HG02571 (cell line): ENCODE results near the gene YWHAB.
"Not testable (repeated sequence)": the region's sequence is repeated elsewhere in the genome, so short reads cannot be mapped to it uniquely, and the experiment has no call there.

Experiments
- ATAC-seq: cut with Tn5 transposase; IDR thresholded peaks from one replicate; pipeline ENCODE4 v1.9.1; 2021; ENCODE audit warnings: mild to moderate bottlenecking, moderate library complexity; ENCODE audit not compliant: unreplicated experiment

The YWHAB gene

DNA sequence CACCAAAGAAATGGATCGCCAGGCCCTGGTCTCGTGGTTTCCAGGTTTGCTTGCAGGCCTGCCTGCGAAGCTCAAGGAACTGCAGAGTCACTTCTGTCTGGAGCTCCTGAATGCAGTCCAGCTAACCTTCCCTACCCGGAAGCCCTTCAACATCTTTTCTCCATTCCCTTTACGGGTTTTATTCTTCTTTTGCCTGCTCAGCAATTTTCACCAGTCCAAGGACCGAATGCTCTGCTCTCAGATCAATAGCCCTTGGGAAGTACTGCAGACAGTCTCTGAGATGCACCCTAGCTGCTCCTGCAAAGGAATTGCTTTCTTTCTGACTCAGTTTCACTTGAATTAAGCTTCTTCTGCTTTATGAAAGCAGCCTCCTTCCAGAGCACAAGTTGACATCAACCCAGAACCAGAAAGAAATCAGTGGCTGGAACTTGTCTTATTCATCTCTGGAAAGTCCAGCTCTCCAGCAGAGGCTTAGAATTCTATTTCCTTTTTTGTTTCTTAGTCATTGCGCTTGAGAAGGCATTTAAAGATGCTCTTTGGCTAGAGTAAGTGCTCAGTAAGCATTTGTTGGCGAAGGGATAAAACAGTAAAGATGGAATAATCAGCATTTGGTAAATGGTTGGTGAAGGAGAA, 18.7 kb upstream of the YWHAB start:
- ATAC-seq: no peak

- ATAC-seq: no peak
Observed at GRCh38 chr20:44869471-44869870, 16.0 kb upstream of the YWHAB start.

GRCh38 chr20:44882360-44882759, 3.1 kb upstream of the YWHAB start:
- ATAC-seq: not testable (repeated sequence)

- no peak for ATAC-seq
Observed at GRCh38 chr20:44883214-44883902, 2.1 kb upstream of the YWHAB start.

- no peak for ATAC-seq
Observed at GRCh38 chr20:44884907-44885391, 556 bp upstream of the YWHAB start.

- no peak for ATAC-seq
Observed at GRCh38 chr20:44886266-44886651, 754 bp downstream of the YWHAB start.

- no peak for ATAC-seq
Observed at GRCh38 chr20:44886828-44887227, 1.3 kb downstream of the YWHAB start.

DNA sequence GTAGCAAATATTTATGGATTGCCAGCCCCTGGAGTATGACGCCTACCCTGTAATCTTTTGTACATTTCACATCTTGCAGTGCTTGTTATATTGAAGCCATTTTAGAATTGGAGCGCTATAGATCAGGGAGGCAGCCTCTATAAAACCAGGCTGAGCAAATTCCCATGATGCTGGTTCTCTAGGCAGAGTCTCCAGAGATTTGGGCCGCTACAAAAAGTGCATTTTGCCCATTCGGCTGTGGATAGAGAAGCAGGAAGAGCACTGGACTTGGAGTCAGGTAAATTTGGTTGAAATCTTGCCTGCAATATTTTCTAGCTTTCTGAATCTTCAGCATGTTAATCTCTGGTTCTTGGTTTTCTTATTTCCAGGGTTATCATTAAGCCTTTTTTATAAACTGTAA, 2.0 kb downstream of the YWHAB start:
- no peak for ATAC-seq

DNA sequence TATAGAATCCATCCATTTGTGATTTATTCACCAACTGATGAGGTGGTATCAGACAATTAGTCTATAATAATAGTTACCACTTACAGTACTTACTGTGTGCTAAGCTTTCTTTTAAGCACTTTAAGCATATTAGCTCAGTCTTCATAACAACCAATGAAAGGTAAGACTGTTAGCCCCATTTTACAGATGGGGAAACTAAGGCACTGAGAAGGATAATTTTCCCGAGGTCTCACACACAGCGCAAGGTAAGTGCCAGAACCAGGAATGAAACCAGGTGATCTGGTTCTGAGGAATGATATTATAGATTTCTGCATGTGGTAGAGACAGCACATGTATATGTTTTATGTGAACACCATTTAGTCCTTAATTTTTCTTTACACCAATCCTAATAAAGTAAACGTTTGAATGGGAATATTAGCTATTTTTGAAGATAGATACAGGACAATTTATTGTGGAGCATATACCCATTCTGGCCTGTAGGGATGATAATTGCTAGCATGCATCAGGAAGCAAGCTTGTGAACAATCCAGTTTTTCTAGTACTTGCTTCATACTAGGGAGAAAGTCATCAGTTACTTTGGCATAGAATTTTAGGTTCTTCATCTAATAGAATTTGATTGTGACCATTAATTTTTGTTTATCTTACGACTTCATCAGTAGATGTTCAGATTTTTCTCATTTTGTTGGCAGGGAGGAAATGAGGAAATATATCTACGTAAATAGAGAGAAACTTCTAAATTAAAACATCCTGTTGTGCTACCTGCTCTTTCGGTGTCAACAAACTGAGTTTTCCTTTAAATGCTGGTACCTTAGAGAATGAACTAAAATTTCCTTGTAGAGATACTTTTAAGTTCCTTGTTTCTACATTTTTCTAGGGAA, 3.0 kb downstream of the YWHAB start:
- ATAC-seq: no peak

GRCh38 chr20:44891826-44892225, 6.3 kb downstream of the YWHAB start:
- ATAC-seq: no peak

- no peak for ATAC-seq
Observed at GRCh38 chr20:44894959-44895358, 9.5 kb downstream of the YWHAB start.

GRCh38 chr20:44896583-44896982, 11.1 kb downstream of the YWHAB start:
- no peak for ATAC-seq

GRCh38 chr20:44897133-44897532, 11.6 kb downstream of the YWHAB start:
- ATAC-seq: no peak

GRCh38 chr20:44900231-44900854, 14.8 kb downstream of the YWHAB start:
- ATAC-seq: no peak

GRCh38 chr20:44901974-44902373, 16.5 kb downstream of the YWHAB start:
- ATAC-seq: no peak

DNA sequence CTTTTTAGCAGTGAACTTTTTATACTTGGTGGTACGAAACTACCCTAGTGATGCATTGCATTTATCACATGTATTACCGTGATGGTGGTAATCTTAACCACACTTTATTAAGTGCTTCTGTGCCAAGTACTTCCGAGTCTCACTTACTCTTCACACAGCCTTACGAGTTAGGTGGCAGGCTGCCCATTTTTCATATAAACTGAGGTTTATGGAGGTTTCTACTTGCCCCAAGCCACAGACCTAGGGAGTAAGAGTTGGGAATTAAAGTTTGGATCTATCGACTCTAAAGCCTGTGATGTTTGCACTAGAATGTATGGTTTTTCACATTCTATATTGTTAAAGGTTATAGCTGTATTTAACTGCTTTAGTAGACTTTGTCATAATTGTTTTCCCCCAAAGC, 18.9 kb downstream of the YWHAB start:
- ATAC-seq: no peak

DNA sequence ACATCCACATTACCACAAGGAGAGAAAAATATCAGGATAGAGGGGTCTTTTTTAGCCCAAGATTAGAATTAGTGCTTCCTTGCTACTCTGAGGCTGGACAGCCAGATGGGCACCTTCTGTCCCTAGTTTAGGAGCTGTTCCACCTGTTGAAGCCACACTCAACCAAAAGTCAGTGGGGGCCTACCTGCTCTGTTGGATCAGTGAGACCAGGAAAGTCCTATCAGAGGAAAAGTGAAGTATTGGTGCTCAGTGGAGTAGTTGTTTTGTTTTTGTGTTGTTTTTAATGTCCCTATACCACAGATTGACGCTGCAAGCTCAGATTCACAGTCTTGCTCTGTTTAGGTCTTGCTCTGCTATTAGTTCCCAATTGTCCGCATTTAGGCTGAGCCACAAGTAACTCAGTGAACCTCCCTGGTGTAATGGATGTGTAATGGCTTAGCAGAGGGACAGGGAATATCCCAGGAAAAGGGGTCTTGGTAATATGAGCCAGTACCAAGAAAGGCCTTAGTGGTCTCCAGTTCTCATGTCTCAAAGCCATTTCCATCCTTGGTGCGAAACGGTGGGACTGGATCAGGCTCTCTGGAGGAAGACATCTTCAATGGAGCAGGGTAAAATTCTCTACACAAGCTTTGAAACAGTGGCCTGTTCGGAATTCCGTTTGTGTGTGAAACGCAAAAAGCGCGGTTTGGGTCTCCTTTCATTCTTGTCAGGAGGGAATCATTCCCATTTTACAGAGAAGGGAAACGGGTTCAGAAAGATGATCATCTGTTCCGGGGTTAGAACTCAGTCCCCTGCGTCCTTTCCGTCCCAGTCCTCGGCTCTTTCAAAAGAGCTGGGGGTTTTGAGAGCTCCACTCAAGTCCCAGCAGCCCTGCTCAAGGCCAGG, 23.7 kb downstream of the YWHAB start:
- no peak for ATAC-seq

- peak; percentile 70 for ATAC-seq
Observed at GRCh38 chr20:44909872-44910689, 24.6 kb downstream of the YWHAB start, which contains the start of gene PABPC1L. PABPC1L (plus strand) TSS chr20:44910060; CDS start chr20:44910144, 84 bp downstream.

DNA sequence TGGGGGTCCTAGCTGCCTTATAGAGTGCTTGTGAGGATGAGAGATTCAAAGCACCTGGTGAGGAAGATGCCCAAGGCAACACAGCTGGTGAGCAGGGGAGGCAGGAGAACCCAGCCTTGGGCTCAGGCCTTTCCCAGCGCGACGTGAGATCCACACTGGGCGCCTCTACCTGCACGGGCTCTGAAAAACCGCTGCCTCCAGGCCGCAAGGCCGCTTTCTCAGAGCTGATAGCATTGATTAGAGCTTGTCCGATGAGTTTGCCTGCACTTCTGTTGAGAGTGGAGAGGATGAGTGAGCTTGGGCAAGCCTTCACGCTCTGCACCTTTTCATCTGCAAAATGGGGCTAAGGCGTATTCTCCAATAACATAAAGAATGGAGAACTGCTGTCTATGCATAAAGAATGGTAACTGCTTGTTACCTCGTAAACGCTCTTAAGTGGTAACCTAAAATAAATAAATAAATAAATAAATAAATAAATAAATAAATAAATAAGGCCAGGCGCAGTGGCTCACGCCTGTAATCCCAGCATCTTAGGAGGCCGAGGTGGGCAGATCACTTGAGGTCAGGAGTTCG, 25.3 kb downstream of the YWHAB start:
- no peak for ATAC-seq
